Testis (tissue), 2 donors: ENCODE measurements around the gene SH3RF3.

ENCODE experiments used
- POLR2A ChIP-seq: fragments of 450-650 bp; IDR thresholded peaks from one replicate; pipeline ENCODE4 v1.6.1; 2017; ENCODE audit warnings: antibody characterized with exemption, mild to moderate bottlenecking, moderate library complexity
- TF ChIP-seq, protein P1 (sequence below), 3 experiments: fragments of 450-650 bp in 2 of 3; fragments of 200-600 bp in 1 of 3; sonication (generic) in 1 of 3; IDR thresholded peaks; one replicate each; pipeline ENCODE4 v1.5.1; 2016 to 2019; ENCODE audit warnings: antibody characterized with exemption in 3 of 3, mild to moderate bottlenecking in 2 of 3, moderate library complexity in 1 of 3

DNA sequence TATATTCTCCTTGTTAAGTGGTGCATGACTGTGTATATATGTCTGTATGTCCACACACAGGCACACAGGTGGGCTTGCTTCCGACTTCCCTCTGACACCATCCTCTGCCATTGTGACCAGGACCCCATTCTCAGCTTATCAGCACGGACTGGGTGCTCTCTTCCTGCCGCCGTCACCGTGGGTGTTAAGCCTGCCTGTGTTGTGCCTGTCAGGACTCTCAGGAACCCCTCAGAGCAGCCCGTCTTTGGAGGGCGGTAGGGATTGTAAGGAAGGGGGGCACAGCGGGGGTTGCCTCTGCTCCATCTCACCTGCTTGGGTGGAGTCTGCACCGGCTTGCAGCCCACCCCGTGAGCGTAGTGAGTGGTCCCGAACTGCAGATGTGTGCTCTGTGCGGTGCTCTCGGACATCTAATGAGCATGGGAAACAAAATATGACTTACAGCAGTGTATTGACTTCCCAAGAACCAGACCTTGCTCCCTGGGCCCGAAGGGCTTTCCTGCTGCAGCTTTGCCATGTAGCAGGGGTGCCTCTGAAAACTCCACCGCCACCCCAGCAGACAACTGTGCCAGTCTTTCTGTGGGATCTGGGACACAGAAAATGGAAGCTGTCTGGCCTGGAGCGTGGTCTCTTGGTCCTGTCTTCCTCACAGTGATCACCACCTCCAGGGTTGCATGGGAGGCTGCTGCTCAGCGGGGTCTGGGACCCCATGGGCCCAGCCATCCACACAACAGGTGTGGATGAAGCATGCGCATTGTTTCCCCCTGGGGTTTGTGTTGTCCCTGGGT, 58.9 kb downstream of the SH3RF3 start:
- TF ChIP-seq POLR2A = no peak
- TF ChIP-seq, protein P1, sequence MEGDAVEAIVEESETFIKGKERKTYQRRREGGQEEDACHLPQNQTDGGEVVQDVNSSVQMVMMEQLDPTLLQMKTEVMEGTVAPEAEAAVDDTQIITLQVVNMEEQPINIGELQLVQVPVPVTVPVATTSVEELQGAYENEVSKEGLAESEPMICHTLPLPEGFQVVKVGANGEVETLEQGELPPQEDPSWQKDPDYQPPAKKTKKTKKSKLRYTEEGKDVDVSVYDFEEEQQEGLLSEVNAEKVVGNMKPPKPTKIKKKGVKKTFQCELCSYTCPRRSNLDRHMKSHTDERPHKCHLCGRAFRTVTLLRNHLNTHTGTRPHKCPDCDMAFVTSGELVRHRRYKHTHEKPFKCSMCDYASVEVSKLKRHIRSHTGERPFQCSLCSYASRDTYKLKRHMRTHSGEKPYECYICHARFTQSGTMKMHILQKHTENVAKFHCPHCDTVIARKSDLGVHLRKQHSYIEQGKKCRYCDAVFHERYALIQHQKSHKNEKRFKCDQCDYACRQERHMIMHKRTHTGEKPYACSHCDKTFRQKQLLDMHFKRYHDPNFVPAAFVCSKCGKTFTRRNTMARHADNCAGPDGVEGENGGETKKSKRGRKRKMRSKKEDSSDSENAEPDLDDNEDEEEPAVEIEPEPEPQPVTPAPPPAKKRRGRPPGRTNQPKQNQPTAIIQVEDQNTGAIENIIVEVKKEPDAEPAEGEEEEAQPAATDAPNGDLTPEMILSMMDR (IDR thresholded peaks at IDR 0.05) = no peak
